ENCODE results near the gene PDE6C. TPM values are rescaled to one million over a fixed set of nuclear protein-coding genes. Genes with fewer than 3 reads are reported as not detected.

PDE6C gene
- total and polyA plus RNA-seq, 2 donors from 2014 or later: not detected

GRCh38 chr10:93576888-93577287, 35.4 kb upstream of the PDE6C start:
- FAIRE-seq (no peak), DNase-seq (no peak)
- Histone ChIP-seq H3K27ac (ENCODE audit: low read depth in 2 of 2, low read length in 2 of 2) (no peak overlapping the region), H3K9me3 (ENCODE audit: control insufficient read depth in 2 of 3, insufficient read depth in 1 of 3, low read length in 3 of 3) (peaks cover 0 to 6% (median 0%) of the 10 kb centered on the region in 3 donors), H3K27me3 (ENCODE audit: control insufficient read depth, insufficient read depth, low read length) (no peaks in the 10 kb centered on the region), H3K4me1 (ENCODE audit: control insufficient read depth in 2 of 3, insufficient read depth in 2 of 3, low read depth in 1 of 3, low read length in 3 of 3) (no peaks in the 10 kb centered on the region), H3K4me3 (ENCODE audit: low read length in 3 of 3) (no peak overlapping the region), H3K9ac (ENCODE audit: low read length in 3 of 3) (no peak overlapping the region), H3K36me3 (ENCODE audit: control insufficient read depth in 2 of 3, insufficient read depth in 3 of 3, low read length in 3 of 3) (no peaks in the 10 kb centered on the region)
- intact Hi-C loops (cut with DNase I): no loop called here
- no peak for TF ChIP-seq CTCF (IDR thresholded peaks at IDR 0.05; ENCODE audit: borderline replicate concordance, extremely low read depth, insufficient read depth)

GRCh38 chr10:93577565-93577964, 34.8 kb upstream of the PDE6C start:
- Histone ChIP-seq H3K9me3 (ENCODE audit: control insufficient read depth in 2 of 3, insufficient read depth in 1 of 3, low read length in 3 of 3) (peaks cover 0 to 6% (median 0%) of the 10 kb centered on the region in 3 donors), H3K4me1 (ENCODE audit: control insufficient read depth in 2 of 3, insufficient read depth in 2 of 3, low read depth in 1 of 3, low read length in 3 of 3) (no peaks in the 10 kb centered on the region), H3K9ac (ENCODE audit: low read length in 3 of 3) (no peak overlapping the region), H3K27ac (ENCODE audit: low read depth in 2 of 2, low read length in 2 of 2) (no peak overlapping the region), H3K27me3 (ENCODE audit: control insufficient read depth, insufficient read depth, low read length) (no peaks in the 10 kb centered on the region), H3K4me3 (ENCODE audit: low read length in 3 of 3) (no peak overlapping the region), H3K36me3 (ENCODE audit: control insufficient read depth in 2 of 3, insufficient read depth in 3 of 3, low read length in 3 of 3) (no peaks in the 10 kb centered on the region)
- intact Hi-C loops (cut with DNase I): no loop called here
- DNase-seq (no peak), FAIRE-seq (no peak)
- TF ChIP-seq CTCF (IDR thresholded peaks at IDR 0.05; ENCODE audit: borderline replicate concordance, extremely low read depth, insufficient read depth): no peak

GRCh38 chr10:93579089-93579488, 33.2 kb upstream of the PDE6C start:
- DNase-seq (no peak), FAIRE-seq (no peak)
- H3K4me3 ChIP-seq (ENCODE audit: low read length in 3 of 3): no peak overlapping the region
- H3K27ac ChIP-seq (ENCODE audit: low read depth in 2 of 2, low read length in 2 of 2): no peak overlapping the region
- no peak overlapping the region for H3K9ac ChIP-seq (ENCODE audit: low read length in 3 of 3)
- H3K27me3 ChIP-seq (ENCODE audit: control insufficient read depth, insufficient read depth, low read length): no peaks in the 10 kb centered on the region
- TF ChIP-seq CTCF (IDR thresholded peaks at IDR 0.05; ENCODE audit: borderline replicate concordance, extremely low read depth, insufficient read depth): no peak
- H3K36me3 ChIP-seq (ENCODE audit: control insufficient read depth in 2 of 3, insufficient read depth in 3 of 3, low read length in 3 of 3): no peaks in the 10 kb centered on the region
- peaks cover 0 to 6% (median 0%) of the 10 kb centered on the region in 3 donors for H3K9me3 ChIP-seq (ENCODE audit: control insufficient read depth in 2 of 3, insufficient read depth in 1 of 3, low read length in 3 of 3)
- no peaks in the 10 kb centered on the region for H3K4me1 ChIP-seq (ENCODE audit: control insufficient read depth in 2 of 3, insufficient read depth in 2 of 3, low read depth in 1 of 3, low read length in 3 of 3)
- intact Hi-C loops (cut with DNase I): no loop called here

Measured in kidney (tissue), 14 donors.